D341Med (cell line): Measurements from ENCODE around the gene IFT57.

Experiments used
- DNase-seq: peaks from one replicate; pipeline ENCODE4 v3.0.0; 2012; ENCODE audit warnings: low spot score

The IFT57 gene

DNA sequence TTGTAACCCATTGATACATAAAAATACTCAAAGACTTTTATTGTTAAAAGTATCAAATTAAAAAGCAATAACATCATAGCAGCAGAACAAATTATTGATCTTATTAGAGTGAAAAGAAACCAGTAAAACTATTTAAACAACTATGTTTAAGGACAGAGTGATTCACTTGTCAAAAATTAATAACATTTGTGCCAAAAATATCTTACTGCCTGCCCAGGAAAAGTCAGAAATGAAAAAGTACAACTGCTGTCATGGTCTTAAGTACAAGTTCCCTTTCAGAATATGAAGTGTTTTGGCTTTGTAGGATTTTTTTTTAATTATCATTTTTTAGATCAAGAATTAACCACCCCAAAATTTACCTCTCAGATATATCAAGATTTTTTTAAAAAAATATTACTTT, 3.4 kb downstream of the IFT57 start:
- DNase-seq = no peak

DNA sequence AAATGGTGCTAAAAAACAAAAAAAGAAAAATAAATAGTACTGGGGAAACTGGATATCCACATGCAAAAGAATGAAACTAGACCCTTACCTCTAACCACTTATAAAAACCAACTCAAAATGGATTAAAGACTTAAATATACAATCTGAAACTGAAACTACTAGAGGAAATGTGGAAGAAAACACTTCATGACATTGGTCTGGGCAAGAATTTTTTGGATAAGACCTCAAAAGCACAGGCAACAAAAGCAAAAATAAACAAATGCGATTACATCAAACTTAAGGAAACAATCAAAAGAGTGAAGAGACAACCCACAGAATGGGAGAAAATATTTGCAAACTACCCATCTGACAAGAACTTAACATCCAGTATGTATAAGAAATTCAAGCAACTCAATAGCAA, 6.4 kb downstream of the IFT57 start:
- no peak for DNase-seq

DNA sequence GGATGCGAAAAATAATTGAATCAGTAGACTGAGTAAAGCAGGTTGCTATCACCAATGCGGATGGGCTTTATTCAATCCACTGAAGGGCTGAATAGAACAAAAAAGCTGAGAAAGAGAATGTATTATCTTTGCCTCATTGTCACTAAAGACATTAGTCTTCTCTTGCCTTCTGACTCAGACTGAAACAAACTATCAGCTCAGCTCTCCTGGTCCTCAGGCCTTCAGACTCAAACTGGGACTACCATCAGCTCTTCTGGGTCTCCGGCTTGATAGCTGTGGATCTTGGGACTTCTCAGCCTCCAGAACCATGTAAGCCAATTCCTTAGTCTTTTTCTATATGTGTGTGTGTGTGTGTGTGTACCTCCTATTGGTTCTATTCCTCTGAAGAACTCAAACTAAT, 12.6 kb downstream of the IFT57 start:
- no peak for DNase-seq

DNA sequence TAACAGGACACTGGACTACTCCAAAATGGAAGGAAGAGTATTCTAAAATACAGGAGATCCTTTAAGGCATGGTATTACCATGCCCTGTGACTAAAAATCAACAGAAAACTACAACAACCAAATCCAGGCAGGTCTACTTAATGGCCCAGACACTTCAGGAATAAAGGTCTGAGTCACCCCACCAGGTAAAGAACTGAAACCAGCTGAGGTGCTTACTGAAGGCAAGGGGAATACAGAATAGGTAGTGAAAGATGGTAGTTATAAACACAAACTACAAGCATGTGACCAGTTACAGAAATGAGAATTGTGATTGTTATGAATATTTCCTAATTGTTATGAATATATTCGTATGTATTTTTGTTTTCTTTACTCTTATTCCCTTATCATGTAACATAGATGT, 13.4 kb downstream of the IFT57 start:
- DNase-seq = no peak

DNA sequence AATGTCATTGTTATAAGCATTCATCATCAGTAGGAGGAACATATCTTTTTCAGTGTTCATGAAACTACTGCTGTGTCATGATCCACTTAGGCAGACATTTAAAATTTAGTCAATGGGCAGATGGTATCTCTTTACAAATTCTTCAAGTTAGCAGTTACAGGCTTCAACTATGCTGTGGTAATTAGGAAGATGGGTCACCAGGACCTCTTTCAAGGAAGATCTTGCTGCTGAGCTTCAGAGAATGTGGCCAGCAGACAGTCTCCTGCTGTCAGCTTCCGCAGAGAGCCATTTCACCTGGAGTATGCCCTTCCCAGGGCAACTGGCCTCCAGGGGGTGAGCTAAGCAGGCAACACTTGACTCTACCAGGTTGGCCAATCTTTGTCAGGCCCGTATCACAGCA, 19.4 kb downstream of the IFT57 start:
- no peak for DNase-seq

- DNase-seq = no peak
These were observed 20.1 kb downstream of the IFT57 start for GRCh38 chr3:108202080-108202479.

DNA sequence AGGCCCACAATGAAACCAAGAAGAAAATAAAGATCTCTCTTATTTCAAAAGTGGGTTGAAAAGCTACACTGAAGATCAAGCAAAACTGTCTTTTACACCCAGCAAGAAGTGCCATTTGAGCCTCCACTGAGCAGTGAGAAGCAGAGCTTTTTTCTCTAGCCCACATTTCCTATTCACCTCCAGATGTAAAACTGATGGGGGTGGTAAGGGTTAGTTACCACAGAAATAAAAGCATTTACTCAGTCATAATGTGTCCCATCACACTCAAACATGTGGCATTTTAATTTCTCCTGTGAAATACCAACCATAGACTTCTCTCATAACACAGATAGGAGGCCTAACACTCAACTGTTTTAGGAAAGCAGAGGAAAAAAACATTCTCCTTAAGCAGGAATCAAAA, 21.0 kb downstream of the IFT57 start:
- no peak for DNase-seq

- no peak for DNase-seq
These were observed 21.6 kb downstream of the IFT57 start for GRCh38 chr3:108200578-108200977.

DNA sequence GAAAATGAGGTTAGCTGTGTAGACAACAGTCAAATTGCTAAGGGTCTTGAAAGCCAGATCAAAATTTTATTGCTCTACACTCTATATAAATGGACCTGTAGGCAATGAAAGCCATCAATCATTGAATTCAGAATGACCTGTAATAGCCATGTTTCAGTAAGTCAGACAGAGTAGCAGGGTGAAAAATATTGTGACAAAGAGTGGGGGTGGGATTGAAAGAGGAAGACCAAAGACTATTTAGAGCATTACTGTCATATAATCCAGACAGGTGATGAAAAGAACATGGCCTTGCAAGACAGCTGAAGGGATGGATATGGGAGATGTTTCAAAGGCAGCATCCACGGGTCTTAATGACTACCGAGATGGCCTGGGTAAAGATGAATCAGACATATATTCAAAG, 22.2 kb downstream of the IFT57 start:
- DNase-seq = no peak

GRCh38 chr3:108191394-108191793, 30.8 kb downstream of the IFT57 start:
- no peak for DNase-seq

DNA sequence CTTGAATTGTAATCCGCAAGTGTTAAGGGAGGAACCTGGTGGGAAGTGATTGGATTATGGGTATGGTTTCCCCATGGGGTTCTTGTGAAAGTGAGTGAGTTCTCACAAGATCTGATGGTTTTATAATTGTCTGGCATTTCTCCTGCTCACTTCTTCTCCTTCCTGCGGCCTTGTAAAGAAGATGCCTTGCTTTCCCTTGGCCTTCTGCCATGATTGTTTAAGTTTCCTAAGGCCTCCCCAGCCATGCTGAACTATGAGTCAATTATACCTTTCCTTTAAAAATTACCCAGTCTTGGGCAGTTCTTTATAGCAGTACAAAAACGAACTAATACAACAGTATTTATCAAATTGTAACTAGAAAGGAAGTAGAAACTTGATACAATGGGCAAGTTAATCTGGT, 31.9 kb downstream of the IFT57 start:
- DNase-seq = no peak

GRCh38 chr3:108189440-108189839, 32.8 kb downstream of the IFT57 start:
- no peak for DNase-seq

- DNase-seq = no peak
These were observed 36.7 kb downstream of the IFT57 start for GRCh38 chr3:108185536-108185935.

GRCh38 chr3:108184824-108185223, 37.4 kb downstream of the IFT57 start:
- no peak for DNase-seq

GRCh38 chr3:108183971-108184370, 38.3 kb downstream of the IFT57 start:
- DNase-seq = no peak

GRCh38 chr3:108183181-108183580, 39.0 kb downstream of the IFT57 start:
- no peak for DNase-seq

GRCh38 chr3:108182339-108182738, 39.9 kb downstream of the IFT57 start:
- DNase-seq = no peak

DNA sequence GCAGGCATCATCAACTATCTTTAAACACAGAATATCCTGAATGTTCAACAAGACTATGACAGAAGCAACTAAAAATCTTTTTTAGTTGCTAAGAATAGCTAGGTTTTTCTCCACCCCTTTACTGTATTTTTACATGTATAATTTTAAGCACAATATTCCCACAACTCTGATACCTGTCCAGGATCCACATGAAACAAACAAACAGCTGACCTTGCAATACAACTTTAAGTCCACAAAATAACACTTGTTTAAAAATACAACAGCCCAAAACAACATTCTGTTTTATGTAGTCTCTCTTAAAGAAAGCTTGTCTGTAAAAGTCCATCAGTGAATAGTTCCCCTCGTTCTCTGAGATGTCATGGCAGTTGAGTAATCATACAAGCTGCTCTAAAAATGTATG, 41.1 kb downstream of the IFT57 start:
- no peak for DNase-seq

- no peak for DNase-seq
These were observed 42.0 kb downstream of the IFT57 start for GRCh38 chr3:108180194-108180593.

- DNase-seq = no peak
These were observed 43.5 kb downstream of the IFT57 start for GRCh38 chr3:108178676-108179075.

DNA sequence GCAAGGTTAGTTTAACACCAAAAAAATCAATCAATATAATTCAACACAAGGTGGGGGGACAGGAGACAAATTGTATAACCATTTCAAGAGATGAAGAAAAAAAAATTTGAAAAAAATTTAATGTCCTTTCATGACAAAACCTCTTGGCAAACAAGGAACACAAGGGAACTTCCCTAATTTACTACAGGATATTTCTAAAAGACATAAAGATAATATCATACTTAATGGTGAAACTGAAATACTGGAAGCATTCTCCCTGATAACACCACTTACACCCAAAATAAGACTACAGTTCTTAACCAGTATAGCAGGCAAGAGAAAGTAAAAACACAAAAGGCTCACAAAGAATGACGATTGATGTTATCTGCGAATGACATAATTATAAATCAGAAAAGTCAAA, 44.7 kb downstream of the IFT57 start:
- DNase-seq = no peak

DNA sequence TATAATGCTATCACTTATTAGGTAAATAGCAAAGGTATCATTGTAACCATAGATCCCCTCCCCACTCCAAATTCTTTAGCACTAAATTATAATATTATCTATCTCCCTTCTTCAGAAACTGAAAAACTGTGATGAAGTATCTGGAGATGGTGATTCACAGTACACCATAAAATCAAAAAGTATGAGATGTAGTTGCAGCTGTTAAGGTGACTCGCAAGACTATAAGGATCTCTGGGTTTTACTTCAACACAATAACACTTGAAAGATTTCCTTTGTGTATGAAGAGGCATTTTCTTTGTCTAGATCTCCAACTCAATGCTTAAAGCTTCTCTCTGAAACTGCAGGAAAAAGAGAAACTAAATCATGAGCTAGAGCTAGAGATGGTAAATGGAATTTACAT, 46.9 kb downstream of the IFT57 start:
- DNase-seq = no peak

DNA sequence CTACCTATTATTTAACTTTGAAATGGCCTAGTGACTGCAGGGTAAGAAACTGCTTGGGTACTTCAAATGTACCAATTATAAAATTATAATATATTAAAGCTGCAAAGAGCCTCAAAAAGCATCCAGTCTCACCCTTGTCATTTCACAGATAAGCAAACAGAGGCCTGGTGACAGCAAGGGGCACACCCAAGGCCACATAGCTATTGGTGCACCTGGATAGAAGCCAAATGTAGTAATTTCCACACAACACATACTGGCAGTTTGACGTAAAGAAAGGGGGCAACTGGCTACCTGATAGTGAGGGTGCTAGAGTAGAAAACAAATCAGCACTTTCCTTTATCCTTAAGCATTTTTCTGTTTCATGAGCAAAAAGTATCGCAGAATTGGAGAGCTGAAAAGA, 51.1 kb downstream of the IFT57 start:
- no peak for DNase-seq

DNA sequence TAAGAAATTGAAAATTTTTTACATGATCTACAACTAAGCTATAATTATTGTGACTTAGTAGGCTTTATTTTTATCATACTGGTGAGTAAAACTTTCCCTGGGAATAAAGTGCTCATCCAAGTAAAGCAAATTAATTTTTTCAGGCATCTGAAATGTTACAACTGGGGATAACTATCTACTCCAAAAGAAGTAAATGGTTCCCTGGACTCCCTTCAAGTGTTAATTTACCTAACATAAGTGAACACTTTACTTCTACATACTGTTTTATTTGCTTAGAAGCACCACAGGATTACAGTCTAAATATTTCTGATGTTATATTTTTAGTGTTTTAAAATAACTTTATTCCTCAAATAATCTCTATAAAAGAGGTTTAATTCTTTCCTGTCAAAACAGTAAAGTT, 57.8 kb downstream of the IFT57 start:
- DNase-seq = no peak

- no peak for DNase-seq
These were observed 62.4 kb downstream of the IFT57 start for GRCh38 chr3:108159865-108160264.
